ENCODE measurements around the gene ITGB4. TPM values are rescaled to one million over a fixed set of nuclear protein-coding genes. Genes with fewer than 3 reads are reported as not detected.

The ITGB4 gene
- polyA plus RNA-seq, 3 donors: 0.09 to 0.82 TPM; not detected in 1

DNA sequence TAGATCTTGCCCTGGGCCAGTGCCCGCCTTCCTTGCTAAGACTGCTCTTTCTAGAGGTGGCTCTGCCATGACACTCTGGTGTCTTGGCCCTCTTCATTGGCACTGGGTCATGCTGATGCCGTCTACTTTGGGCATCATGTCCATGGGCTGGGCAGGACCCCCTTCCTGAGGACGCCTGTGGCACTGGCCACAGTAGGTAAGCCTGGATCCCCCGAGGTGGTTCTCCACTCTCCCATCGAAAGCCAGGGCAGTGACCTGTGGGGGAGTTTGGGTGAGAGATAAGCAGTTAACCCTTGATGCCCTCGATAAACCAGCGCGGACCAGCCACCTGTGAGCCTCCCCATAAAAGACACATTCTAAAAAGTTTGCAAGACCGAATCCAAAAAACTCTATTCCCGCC, 20.0 kb upstream of the ITGB4 start:
- 100% methylated on average over 4 of the region's 10 CpGs for WGBS (ENCODE audit: insufficient coverage)
- Mint-ChIP-seq H3K4me1 (no peaks in the 10 kb centered on the region), H3K9me3 (no peaks in the 10 kb centered on the region), H3K4me3 (no peak overlapping the region), H3K27ac (peak overlapping the region in 1 of 7 donors; percentile 32), H3K27me3 (ENCODE audit: low read depth in 3 of 3) (peaks cover 0 to 2% (median 0%) of the 10 kb centered on the region in 3 donors), H3K36me3 (peaks cover 90 to 95% of the 10 kb centered on the region in 2 donors)
- DNase-seq: no peak
- TF ChIP-seq, protein P1, sequence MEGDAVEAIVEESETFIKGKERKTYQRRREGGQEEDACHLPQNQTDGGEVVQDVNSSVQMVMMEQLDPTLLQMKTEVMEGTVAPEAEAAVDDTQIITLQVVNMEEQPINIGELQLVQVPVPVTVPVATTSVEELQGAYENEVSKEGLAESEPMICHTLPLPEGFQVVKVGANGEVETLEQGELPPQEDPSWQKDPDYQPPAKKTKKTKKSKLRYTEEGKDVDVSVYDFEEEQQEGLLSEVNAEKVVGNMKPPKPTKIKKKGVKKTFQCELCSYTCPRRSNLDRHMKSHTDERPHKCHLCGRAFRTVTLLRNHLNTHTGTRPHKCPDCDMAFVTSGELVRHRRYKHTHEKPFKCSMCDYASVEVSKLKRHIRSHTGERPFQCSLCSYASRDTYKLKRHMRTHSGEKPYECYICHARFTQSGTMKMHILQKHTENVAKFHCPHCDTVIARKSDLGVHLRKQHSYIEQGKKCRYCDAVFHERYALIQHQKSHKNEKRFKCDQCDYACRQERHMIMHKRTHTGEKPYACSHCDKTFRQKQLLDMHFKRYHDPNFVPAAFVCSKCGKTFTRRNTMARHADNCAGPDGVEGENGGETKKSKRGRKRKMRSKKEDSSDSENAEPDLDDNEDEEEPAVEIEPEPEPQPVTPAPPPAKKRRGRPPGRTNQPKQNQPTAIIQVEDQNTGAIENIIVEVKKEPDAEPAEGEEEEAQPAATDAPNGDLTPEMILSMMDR (IDR thresholded peaks at IDR 0.05): no peak
- no peak overlapping the region for H3K9ac ChIP-seq (ENCODE audit: insufficient read depth, low read length, poor library complexity, severe bottlenecking)
- H3K79me2 ChIP-seq (ENCODE audit: insufficient read depth, low read length): no peaks in the 10 kb centered on the region
- H3K27me3 ChIP-seq (ENCODE audit: control insufficient read depth in 2 of 2, insufficient read depth in 2 of 2, low read length in 2 of 2): no peaks in the 10 kb centered on the region
- H3K4me2 ChIP-seq (replicated peaks; ENCODE audit: extremely low read depth, low read length, poor library complexity, severe bottlenecking): no peak overlapping the region
- no peaks in the 10 kb centered on the region for H3K9me3 ChIP-seq (replicated peaks in 1 of 2; ENCODE audit: control insufficient read depth in 1 of 2, insufficient read depth in 1 of 2, low read length in 2 of 2)
- intact Hi-C loops (cut with micrococcal nuclease): no loop called here
- H2AFZ ChIP-seq (ENCODE audit: insufficient read depth, low read depth, low read length, poor library complexity, severe bottlenecking): no peak overlapping the region
- no peak overlapping the region for H3K27ac ChIP-seq (ENCODE audit: low read depth in 1 of 2, low read length in 2 of 2)
- H4K20me1 ChIP-seq (ENCODE audit: insufficient read depth, low read length): peaks cover 25% of the 10 kb centered on the region
- no peaks in the 10 kb centered on the region for H3K4me1 ChIP-seq (ENCODE audit: control insufficient read depth in 1 of 2, insufficient read depth in 2 of 2, low read length in 2 of 2)
- H3K4me3 ChIP-seq (replicated peaks in 1 of 3; ENCODE audit: low read depth in 2 of 3, low read length in 3 of 3): no peak overlapping the region
- H3K36me3 ChIP-seq (replicated peaks in 1 of 2; ENCODE audit: control insufficient read depth in 1 of 2, insufficient read depth in 2 of 2, low read length in 2 of 2): peaks cover 82 to 100% of the 10 kb centered on the region in 2 donors

DNA sequence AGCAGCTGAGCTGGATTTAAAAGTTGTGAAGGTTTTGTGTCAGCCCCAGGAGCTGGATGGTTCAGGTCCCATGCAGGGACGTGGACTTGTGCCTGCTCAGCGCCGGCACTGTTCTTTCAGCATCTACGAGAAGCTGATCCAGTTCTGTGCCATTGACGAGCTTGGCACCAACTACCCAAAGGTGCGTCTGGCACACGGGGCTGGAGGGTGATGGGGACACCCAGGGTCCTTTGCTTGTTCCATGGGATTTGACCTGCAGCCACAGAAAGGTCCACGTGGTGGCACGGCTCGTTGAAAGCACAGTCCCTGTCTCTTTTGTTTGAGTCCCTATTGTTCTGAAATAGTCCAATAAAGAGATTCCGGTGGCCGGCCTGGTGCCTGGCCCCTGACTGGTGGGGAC, 18.1 kb upstream of the ITGB4 start:
- H3K4me1 Mint-ChIP-seq: no peaks in the 10 kb centered on the region
- H3K27ac ChIP-seq (ENCODE audit: low read depth in 1 of 2, low read length in 2 of 2): no peak overlapping the region
- H3K4me3 Mint-ChIP-seq: no peak overlapping the region
- peak overlapping the region in 1 of 7 donors; percentile 33 for H3K27ac Mint-ChIP-seq
- over 99% methylated on average over 12 of the region's 12 CpGs for WGBS (ENCODE audit: insufficient coverage)
- peaks cover 84 to 100% of the 10 kb centered on the region in 2 donors for H3K36me3 ChIP-seq (replicated peaks in 1 of 2; ENCODE audit: control insufficient read depth in 1 of 2, insufficient read depth in 2 of 2, low read length in 2 of 2)
- no peaks in the 10 kb centered on the region for H3K4me1 ChIP-seq (ENCODE audit: control insufficient read depth in 1 of 2, insufficient read depth in 2 of 2, low read length in 2 of 2)
- H2AFZ ChIP-seq (ENCODE audit: insufficient read depth, low read depth, low read length, poor library complexity, severe bottlenecking): no peak overlapping the region
- H3K36me3 Mint-ChIP-seq: peaks cover 94 to 95% of the 10 kb centered on the region in 2 donors
- no peaks in the 10 kb centered on the region for H3K27me3 ChIP-seq (ENCODE audit: control insufficient read depth in 2 of 2, insufficient read depth in 2 of 2, low read length in 2 of 2)
- no peaks in the 10 kb centered on the region for H3K9me3 ChIP-seq (replicated peaks in 1 of 2; ENCODE audit: control insufficient read depth in 1 of 2, insufficient read depth in 1 of 2, low read length in 2 of 2)
- H3K9ac ChIP-seq (ENCODE audit: insufficient read depth, low read length, poor library complexity, severe bottlenecking): no peak overlapping the region
- H3K27me3 Mint-ChIP-seq (ENCODE audit: low read depth in 3 of 3): peaks cover 0 to 2% (median 0%) of the 10 kb centered on the region in 3 donors
- no peaks in the 10 kb centered on the region for H3K9me3 Mint-ChIP-seq
- intact Hi-C loops (cut with micrococcal nuclease): no loop called here
- no peak overlapping the region for H3K4me2 ChIP-seq (replicated peaks; ENCODE audit: extremely low read depth, low read length, poor library complexity, severe bottlenecking)
- H3K4me3 ChIP-seq (replicated peaks in 1 of 3; ENCODE audit: low read depth in 2 of 3, low read length in 3 of 3): no peak overlapping the region
- no peaks in the 10 kb centered on the region for H3K79me2 ChIP-seq (ENCODE audit: insufficient read depth, low read length)
- H4K20me1 ChIP-seq (ENCODE audit: insufficient read depth, low read length): peaks cover 11% of the 10 kb centered on the region
- TF ChIP-seq, protein P1 (IDR thresholded peaks at IDR 0.05): no peak
- no peak for DNase-seq

Measured in CD14-positive monocyte (primary cell).